Measurements from ENCODE around the gene SRSF1. TPM values are rescaled to one million over a fixed set of nuclear protein-coding genes. Genes with fewer than 3 reads are reported as not detected.
A peak's percentile ranks its signal among the peaks of the same experiment; 100 is the strongest.

SRSF1 gene
- total and polyA plus RNA-seq, 5 donors from 2014 or later: 46.1 to 114 (median 50.8) TPM

DNA sequence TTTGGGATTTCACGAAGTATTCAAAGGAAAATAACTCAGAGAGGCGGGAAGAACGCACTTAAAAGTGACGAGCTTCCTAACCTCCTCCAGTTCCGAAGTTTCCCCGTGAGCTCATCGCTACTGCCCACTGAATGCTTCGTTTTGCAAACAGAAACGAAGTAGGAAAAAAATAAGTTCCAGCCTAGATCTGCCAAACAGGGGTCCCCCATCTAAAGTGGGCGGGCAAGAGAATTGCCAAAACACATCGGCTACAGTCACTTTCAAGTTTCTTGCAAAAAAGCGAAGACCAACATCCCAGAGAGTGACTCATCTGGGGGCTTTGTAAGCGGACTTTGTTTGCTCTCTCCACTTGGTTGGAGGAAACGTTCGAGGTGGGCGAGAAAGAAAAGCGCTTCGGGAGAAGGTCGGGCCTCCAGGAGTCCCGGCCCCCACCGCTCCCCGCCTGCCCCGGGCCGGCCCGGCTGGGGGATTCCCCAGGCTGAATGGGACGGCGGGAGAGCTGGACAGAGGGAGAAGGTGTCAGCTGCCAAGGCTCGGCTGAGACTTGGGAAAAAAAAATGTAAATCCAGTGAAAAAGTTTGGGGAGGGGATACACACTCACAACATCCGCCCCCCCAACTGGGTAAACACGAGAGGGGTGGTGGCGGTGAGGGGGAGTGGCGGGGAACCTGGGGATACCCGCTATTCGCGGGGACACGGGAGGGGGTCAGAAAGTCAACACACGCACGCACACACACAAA is 20.0 kb downstream of the SRSF1 start:
- Histone ChIP-seq H3K4me3 (ENCODE audit: low read depth, low read length) (peak overlapping the region; percentile 89), H3K27ac (ENCODE audit: insufficient read depth, low read length, poor library complexity, severe bottlenecking) (peak overlapping the region; percentile 80)

GRCh38 chr17:57985675-57985974 is 21.4 kb downstream of the SRSF1 start:
- H3K4me1 ChIP-seq (ENCODE audit: control insufficient read depth, insufficient read depth, low read length, poor library complexity, severe bottlenecking): peaks cover 68% of the 10 kb centered on the region
- peak overlapping the region; percentile 28 to 95 (median 86) for H3K4me3 Mint-ChIP-seq

More for the DNA sequence above, 20.0 kb downstream of the SRSF1 start:
- ATAC-seq (ENCODE audit: low read depth in 2 of 2): peak in 1 of 2 donors; percentile 5
- H3K27me3 Mint-ChIP-seq: no peaks in the 10 kb centered on the region
- peaks cover 0 to 2% (median 0%) of the 10 kb centered on the region in 7 donors for H3K9me3 Mint-ChIP-seq
- peaks cover 11% of the 10 kb centered on the region for H3K36me3 Mint-ChIP-seq
- peak overlapping the region; percentile 92 to 96 (median 95) for H3K4me3 Mint-ChIP-seq
- H3K27me3 ChIP-seq (ENCODE audit: control insufficient read depth, insufficient read depth, low read length): no peaks in the 10 kb centered on the region
- H3K4me1 ChIP-seq (ENCODE audit: control insufficient read depth, insufficient read depth, low read length, poor library complexity, severe bottlenecking): peaks cover 61% of the 10 kb centered on the region
- peak overlapping the region; percentile 81 to 96 (median 93) for H3K27ac Mint-ChIP-seq
- DNase-seq: peak in 2 of 3 donors; percentile 34 to 39
- H3K36me3 ChIP-seq (ENCODE audit: control insufficient read depth, insufficient read depth, low read length): peaks cover 6% of the 10 kb centered on the region
- peaks cover 39 to 67% (median 53%) of the 10 kb centered on the region in 4 donors for H3K4me1 Mint-ChIP-seq
- no peaks in the 10 kb centered on the region for H3K9me3 ChIP-seq (ENCODE audit: control insufficient read depth in 2 of 2, low read length in 2 of 2)

GRCh38 chr17:57984936-57985674 is 21.9 kb downstream of the SRSF1 start:
- H3K4me1 ChIP-seq (ENCODE audit: control insufficient read depth, insufficient read depth, low read length, poor library complexity, severe bottlenecking): peaks cover 68% of the 10 kb centered on the region
- Mint-ChIP-seq H3K27me3 (no peaks in the 10 kb centered on the region), H3K4me1 (peaks cover 55 to 81% (median 68%) of the 10 kb centered on the region in 4 donors), H3K4me3 (peak overlapping the region; percentile 28 to 95 (median 86)), H3K36me3 (peaks cover 24% of the 10 kb centered on the region), H3K9me3 (peaks cover 0 to 2% (median 0%) of the 10 kb centered on the region in 7 donors), H3K27ac (peak overlapping the region; percentile 48 to 81 (median 78))
- peak overlapping the region; percentile 89 for H3K4me3 ChIP-seq (ENCODE audit: low read depth, low read length)
- no peak overlapping the region for H3K27ac ChIP-seq (ENCODE audit: insufficient read depth, low read length, poor library complexity, severe bottlenecking)
- H3K9me3 ChIP-seq (ENCODE audit: control insufficient read depth in 2 of 2, low read length in 2 of 2): no peaks in the 10 kb centered on the region
- no peak for DNase-seq
- ATAC-seq (ENCODE audit: low read depth in 2 of 2): no peak
- H3K27me3 ChIP-seq (ENCODE audit: control insufficient read depth, insufficient read depth, low read length): no peaks in the 10 kb centered on the region
- peaks cover 25% of the 10 kb centered on the region for H3K36me3 ChIP-seq (ENCODE audit: control insufficient read depth, insufficient read depth, low read length)

More at GRCh38 chr17:57985675-57985974, 21.4 kb downstream of the SRSF1 start:
- Mint-ChIP-seq H3K36me3 (peaks cover 21% of the 10 kb centered on the region), H3K27me3 (no peaks in the 10 kb centered on the region), H3K9me3 (peaks cover 0 to 2% (median 0%) of the 10 kb centered on the region in 7 donors), H3K27ac (peak overlapping the region; percentile 38 to 81 (median 42)), H3K4me1 (peaks cover 51 to 76% (median 63%) of the 10 kb centered on the region in 4 donors)
- H3K4me3 ChIP-seq (ENCODE audit: low read depth, low read length): peak overlapping the region; percentile 89
- H3K27ac ChIP-seq (ENCODE audit: insufficient read depth, low read length, poor library complexity, severe bottlenecking): peak overlapping the region; percentile 38
- DNase-seq (no peak), ATAC-seq (ENCODE audit: low read depth in 2 of 2) (no peak)
- H3K36me3 ChIP-seq (ENCODE audit: control insufficient read depth, insufficient read depth, low read length): peaks cover 20% of the 10 kb centered on the region
- no peaks in the 10 kb centered on the region for H3K27me3 ChIP-seq (ENCODE audit: control insufficient read depth, insufficient read depth, low read length)
- no peaks in the 10 kb centered on the region for H3K9me3 ChIP-seq (ENCODE audit: control insufficient read depth in 2 of 2, low read length in 2 of 2)

DNA sequence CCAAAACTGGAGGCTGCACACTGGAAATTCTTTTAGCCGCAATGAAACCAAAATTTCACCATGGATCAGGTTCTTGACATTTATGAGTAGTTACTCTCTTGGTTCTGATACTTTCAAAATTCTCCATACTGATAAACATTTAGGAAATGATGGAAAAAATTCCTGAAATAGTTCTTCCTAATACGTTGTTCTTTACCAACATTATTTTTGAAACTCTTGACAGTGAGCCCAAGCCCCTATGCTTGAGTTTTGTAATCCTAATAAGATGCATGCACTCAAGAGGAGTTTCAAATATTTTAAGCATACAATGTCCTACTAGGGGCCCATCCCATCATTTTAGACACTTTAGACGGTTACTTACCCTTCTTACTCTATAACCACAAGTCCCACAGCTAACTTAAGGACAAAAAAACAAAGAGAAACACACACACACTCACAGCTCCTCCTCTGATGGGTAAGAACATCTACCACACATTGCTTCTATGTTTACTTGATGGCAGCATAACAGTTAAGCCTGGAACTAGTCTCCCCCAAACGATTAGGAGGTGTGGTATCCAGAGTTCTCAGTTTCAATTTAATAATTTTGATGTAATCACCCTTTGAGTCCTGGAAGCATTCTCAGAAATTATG is 22.7 kb downstream of the SRSF1 start:
- H3K4me3 ChIP-seq (ENCODE audit: low read depth, low read length): peak overlapping the region; percentile 89

DNA sequence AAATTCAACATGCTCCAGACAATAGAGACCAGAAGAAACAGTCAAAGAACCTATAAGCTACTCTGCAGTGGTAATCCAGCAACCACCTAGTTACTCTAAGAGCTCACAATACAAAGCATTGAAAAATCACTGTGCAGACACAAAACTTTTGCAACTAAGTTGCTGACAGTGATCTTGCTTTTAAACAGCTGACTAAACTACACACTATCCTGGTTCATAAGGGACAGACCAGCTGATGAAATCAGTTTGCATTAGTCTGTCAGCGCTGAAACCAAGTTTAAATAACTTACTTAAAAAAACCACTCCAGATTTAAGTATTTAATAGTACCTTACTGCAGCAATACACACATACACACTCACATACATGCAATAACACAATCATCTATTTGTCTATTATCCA is 23.6 kb downstream of the SRSF1 start:
- Histone ChIP-seq H3K27me3 (ENCODE audit: control insufficient read depth, insufficient read depth, low read length) (no peaks in the 10 kb centered on the region), H3K9me3 (ENCODE audit: control insufficient read depth in 2 of 2, low read length in 2 of 2) (no peaks in the 10 kb centered on the region), H3K4me1 (ENCODE audit: control insufficient read depth, insufficient read depth, low read length, poor library complexity, severe bottlenecking) (peaks cover 60% of the 10 kb centered on the region), H3K27ac (ENCODE audit: insufficient read depth, low read length, poor library complexity, severe bottlenecking) (no peak overlapping the region), H3K4me3 (ENCODE audit: low read depth, low read length) (peak overlapping the region; percentile 89), H3K36me3 (ENCODE audit: control insufficient read depth, insufficient read depth, low read length) (peaks cover 41% of the 10 kb centered on the region)
- DNase-seq (no peak), ATAC-seq (ENCODE audit: low read depth in 2 of 2) (no peak)
- Mint-ChIP-seq H3K4me3 (peak overlapping the region; percentile 5 to 95 (median 60)), H3K4me1 (peaks cover 54 to 77% (median 64%) of the 10 kb centered on the region in 4 donors), H3K9me3 (no peaks in the 10 kb centered on the region), H3K27me3 (no peaks in the 10 kb centered on the region), H3K27ac (peak overlapping the region in 1 of 3 donors; percentile 61), H3K36me3 (peaks cover 33% of the 10 kb centered on the region)

More for the DNA sequence above, 22.7 kb downstream of the SRSF1 start:
- Mint-ChIP-seq H3K36me3 (peaks cover 26% of the 10 kb centered on the region), H3K27ac (peak overlapping the region in 2 of 3 donors; percentile 26 to 81), H3K9me3 (peaks cover 0 to 2% (median 0%) of the 10 kb centered on the region in 7 donors), H3K4me1 (peaks cover 57 to 81% (median 68%) of the 10 kb centered on the region in 4 donors), H3K4me3 (peak overlapping the region; percentile 3 to 95 (median 74)), H3K27me3 (no peaks in the 10 kb centered on the region)
- ATAC-seq (ENCODE audit: low read depth in 2 of 2) (no peak), DNase-seq (no peak)
- Histone ChIP-seq H3K27ac (ENCODE audit: insufficient read depth, low read length, poor library complexity, severe bottlenecking) (no peak overlapping the region), H3K36me3 (ENCODE audit: control insufficient read depth, insufficient read depth, low read length) (peaks cover 32% of the 10 kb centered on the region), H3K9me3 (ENCODE audit: control insufficient read depth in 2 of 2, low read length in 2 of 2) (no peaks in the 10 kb centered on the region), H3K4me1 (ENCODE audit: control insufficient read depth, insufficient read depth, low read length, poor library complexity, severe bottlenecking) (peaks cover 68% of the 10 kb centered on the region), H3K27me3 (ENCODE audit: control insufficient read depth, insufficient read depth, low read length) (no peaks in the 10 kb centered on the region)

DNA sequence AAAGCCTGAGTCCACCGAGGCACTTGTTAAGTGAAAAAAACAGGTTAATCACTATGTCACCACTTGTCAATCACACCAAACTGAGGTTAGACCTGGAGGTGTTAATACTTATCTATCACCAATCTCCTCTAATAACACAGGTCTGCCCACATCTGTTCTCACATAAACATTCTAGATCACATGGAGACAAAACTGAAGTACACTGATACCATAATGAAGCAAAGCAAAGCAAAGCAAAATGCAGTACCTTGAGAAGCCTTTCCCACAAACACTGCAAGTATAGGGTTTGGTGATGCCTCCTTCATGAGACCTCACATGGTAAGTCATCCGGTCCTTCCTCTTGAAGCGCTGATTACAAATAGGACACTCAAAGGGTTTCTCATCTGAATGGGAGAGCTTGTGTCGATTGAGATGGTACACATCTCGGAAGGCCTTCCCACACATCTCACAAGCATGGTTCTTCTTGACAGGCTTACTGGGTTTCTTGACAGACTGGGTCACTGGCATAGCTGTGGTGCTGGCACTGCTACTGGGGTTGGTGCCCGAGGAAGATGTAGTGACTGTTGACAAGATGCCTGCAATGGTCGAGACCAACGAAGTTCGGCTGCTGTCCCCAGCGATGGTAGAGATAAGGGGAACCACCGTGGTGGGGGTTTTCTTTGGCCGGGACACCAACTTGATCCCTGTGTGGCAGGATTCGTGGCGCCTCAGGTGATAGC is 24.4 kb downstream of the SRSF1 start:
- Mint-ChIP-seq H3K36me3 (peaks cover 39% of the 10 kb centered on the region), H3K4me1 (peaks cover 57 to 81% (median 67%) of the 10 kb centered on the region in 4 donors), H3K9me3 (no peaks in the 10 kb centered on the region), H3K27ac (peak overlapping the region in 1 of 3 donors; percentile 1), H3K27me3 (no peaks in the 10 kb centered on the region), H3K4me3 (peak overlapping the region; percentile 0 to 95 (median 12))
- H3K4me3 ChIP-seq (ENCODE audit: low read depth, low read length): peak overlapping the region; percentile 13
- H3K27ac ChIP-seq (ENCODE audit: insufficient read depth, low read length, poor library complexity, severe bottlenecking): no peak overlapping the region
- H3K4me1 ChIP-seq (ENCODE audit: control insufficient read depth, insufficient read depth, low read length, poor library complexity, severe bottlenecking): peaks cover 59% of the 10 kb centered on the region
- ATAC-seq (ENCODE audit: low read depth in 2 of 2): no peak
- H3K27me3 ChIP-seq (ENCODE audit: control insufficient read depth, insufficient read depth, low read length): no peaks in the 10 kb centered on the region
- no peak for DNase-seq
- H3K9me3 ChIP-seq (ENCODE audit: control insufficient read depth in 2 of 2, low read length in 2 of 2): no peaks in the 10 kb centered on the region
- peaks cover 50% of the 10 kb centered on the region for H3K36me3 ChIP-seq (ENCODE audit: control insufficient read depth, insufficient read depth, low read length)

GRCh38 chr17:57980522-57980921 is 26.5 kb downstream of the SRSF1 start:
- DNase-seq (no peak), ATAC-seq (ENCODE audit: low read depth in 2 of 2) (no peak)
- no peak overlapping the region for H3K27ac ChIP-seq (ENCODE audit: insufficient read depth, low read length, poor library complexity, severe bottlenecking)
- peaks cover 42% of the 10 kb centered on the region for H3K4me1 ChIP-seq (ENCODE audit: control insufficient read depth, insufficient read depth, low read length, poor library complexity, severe bottlenecking)
- no peaks in the 10 kb centered on the region for H3K27me3 Mint-ChIP-seq
- no peaks in the 10 kb centered on the region for H3K27me3 ChIP-seq (ENCODE audit: control insufficient read depth, insufficient read depth, low read length)
- no peaks in the 10 kb centered on the region for H3K9me3 Mint-ChIP-seq
- H3K4me3 Mint-ChIP-seq: peak overlapping the region in 1 of 4 donors; percentile 12
- H3K4me3 ChIP-seq (ENCODE audit: low read depth, low read length): no peak overlapping the region
- no peaks in the 10 kb centered on the region for H3K9me3 ChIP-seq (ENCODE audit: control insufficient read depth in 2 of 2, low read length in 2 of 2)
- peaks cover 51% of the 10 kb centered on the region for H3K36me3 Mint-ChIP-seq
- peaks cover 70% of the 10 kb centered on the region for H3K36me3 ChIP-seq (ENCODE audit: control insufficient read depth, insufficient read depth, low read length)
- no peak overlapping the region for H3K27ac Mint-ChIP-seq
- H3K4me1 Mint-ChIP-seq: peaks cover 53 to 66% (median 62%) of the 10 kb centered on the region in 4 donors

Data from CD4-positive, CD25-positive, alpha-beta regulatory T cell (primary cell).